Measurements from ENCODE around the gene CYP27B1. TPM values are rescaled to one million over a fixed set of nuclear protein-coding genes. Genes with fewer than 3 reads are reported as not detected.

CYP27B1 gene
- polyA plus RNA-seq, 1 experiment: 0.29 TPM

- TF ChIP-seq, protein P1, sequence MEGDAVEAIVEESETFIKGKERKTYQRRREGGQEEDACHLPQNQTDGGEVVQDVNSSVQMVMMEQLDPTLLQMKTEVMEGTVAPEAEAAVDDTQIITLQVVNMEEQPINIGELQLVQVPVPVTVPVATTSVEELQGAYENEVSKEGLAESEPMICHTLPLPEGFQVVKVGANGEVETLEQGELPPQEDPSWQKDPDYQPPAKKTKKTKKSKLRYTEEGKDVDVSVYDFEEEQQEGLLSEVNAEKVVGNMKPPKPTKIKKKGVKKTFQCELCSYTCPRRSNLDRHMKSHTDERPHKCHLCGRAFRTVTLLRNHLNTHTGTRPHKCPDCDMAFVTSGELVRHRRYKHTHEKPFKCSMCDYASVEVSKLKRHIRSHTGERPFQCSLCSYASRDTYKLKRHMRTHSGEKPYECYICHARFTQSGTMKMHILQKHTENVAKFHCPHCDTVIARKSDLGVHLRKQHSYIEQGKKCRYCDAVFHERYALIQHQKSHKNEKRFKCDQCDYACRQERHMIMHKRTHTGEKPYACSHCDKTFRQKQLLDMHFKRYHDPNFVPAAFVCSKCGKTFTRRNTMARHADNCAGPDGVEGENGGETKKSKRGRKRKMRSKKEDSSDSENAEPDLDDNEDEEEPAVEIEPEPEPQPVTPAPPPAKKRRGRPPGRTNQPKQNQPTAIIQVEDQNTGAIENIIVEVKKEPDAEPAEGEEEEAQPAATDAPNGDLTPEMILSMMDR (IDR thresholded peaks at IDR 0.05; ENCODE audit: low read depth, low read length): no peak
- no peak overlapping the region for H3K4me3 ChIP-seq (ENCODE audit: low read depth, low read length)
- POLR2A ChIA-PET: no interaction called here
- H3K27ac ChIP-seq (ENCODE audit: low read depth, low read length): no peak overlapping the region
- DNase-seq (ENCODE audit: low read depth, low spot score): no peak
- H3K27me3 ChIP-seq (ENCODE audit: control insufficient read depth, insufficient read depth, low read length): no peaks in the 10 kb centered on the region
- CTCF ChIA-PET: interaction anchor here (2.7 kb wide), 1 partner anchor 14 kb away, joined by 15 read pairs; no protein-coding TSS in a partner anchor
- no peaks in the 10 kb centered on the region for H3K9me3 ChIP-seq (ENCODE audit: control insufficient read depth, insufficient read depth, low read length)
These were observed 54.2 kb downstream of the CYP27B1 start for GRCh38 chr12:57712701-57713100.

Small RNAs within 50 kb of the gene (small RNA-seq; reads per million reads assigned to genes)
- not detected for gene RNU6-1083P (ENCODE audit: insufficient read length, low read depth)

Other genes with a start within 250 kb of the CYP27B1 start
- 64.9 and 69.0 TPM in 2 replicates for gene DDIT3, start 246.6 kb downstream of the CYP27B1 start, polyA plus RNA-seq (2011; rRNA removed)
- gene MBD6, start 244.3 kb downstream of the CYP27B1 start, polyA plus RNA-seq (2011; rRNA removed): 3.3 and 4.9 TPM in 2 replicates
- 146 and 160 TPM in 2 replicates for gene DCTN2, start 219.9 kb downstream of the CYP27B1 start, polyA plus RNA-seq (2011; rRNA removed)
- gene KIF5A, start 217.0 kb downstream of the CYP27B1 start, polyA plus RNA-seq (2011; rRNA removed): 0.38 and 0.45 TPM in 2 replicates
- gene PIP4K2C, start 175.9 kb downstream of the CYP27B1 start, polyA plus RNA-seq (2011; rRNA removed): 29.7 and 33.1 TPM in 2 replicates
- gene DTX3, start 162.3 kb downstream of the CYP27B1 start, polyA plus RNA-seq (2011; rRNA removed): 24.8 and 32.0 TPM in 2 replicates
- gene ARHGEF25, start 155.6 kb downstream of the CYP27B1 start, polyA plus RNA-seq (2011; rRNA removed): 23.4 and 26.0 TPM in 2 replicates
- 1.8 and 2.5 TPM in 2 replicates for gene B4GALNT1, start 133.9 kb downstream of the CYP27B1 start, polyA plus RNA-seq (2011; rRNA removed)
- 309 and 310 TPM in 2 replicates for gene OS9, start 72.9 kb downstream of the CYP27B1 start, polyA plus RNA-seq (2011; rRNA removed)
- 0.02 and 0.06 TPM in 2 replicates for gene AGAP2, start 28.3 kb downstream of the CYP27B1 start, polyA plus RNA-seq (2011; rRNA removed)
- 32.7 and 45.9 TPM in 2 replicates for gene TSPAN31, start 22.0 kb downstream of the CYP27B1 start, polyA plus RNA-seq (2011; rRNA removed)
- 251 and 288 TPM in 2 replicates for gene CDK4, start 14.8 kb downstream of the CYP27B1 start, polyA plus RNA-seq (2011; rRNA removed)
- 3.6 and 3.7 TPM in 2 replicates for gene MARCHF9, start 12.0 kb downstream of the CYP27B1 start, polyA plus RNA-seq (2011; rRNA removed)
- gene METTL1, start 5.0 kb upstream of the CYP27B1 start, polyA plus RNA-seq (2011; rRNA removed): 20.1 and 23.5 TPM in 2 replicates
- gene EEF1AKMT3, start 5.5 kb upstream of the CYP27B1 start, polyA plus RNA-seq (2011; rRNA removed): 6.8 and 7.6 TPM in 2 replicates
- 22.3 and 22.8 TPM in 2 replicates for gene TSFM, start 15.7 kb upstream of the CYP27B1 start, polyA plus RNA-seq (2011; rRNA removed)
- 3.5 and 4.7 TPM in 2 replicates for gene AVIL, start 51.7 kb upstream of the CYP27B1 start, polyA plus RNA-seq (2011; rRNA removed)
- gene CTDSP2, start 79.7 kb upstream of the CYP27B1 start, polyA plus RNA-seq (2011; rRNA removed): 292 and 305 TPM in 2 replicates
- 8.8 and 13.1 TPM in 2 replicates for gene ATP23, start 174.5 kb upstream of the CYP27B1 start, polyA plus RNA-seq (2011; rRNA removed)

Data from AG04450 (cell line).